MCF 10A (cell line): Measurements from ENCODE around the gene MAGI1. TPM values are rescaled to one million over a fixed set of nuclear protein-coding genes. Genes with fewer than 3 reads are reported as not detected.

Source experiments
- BruUV-seq: library from RNA; stranded (reverse); fragments of 400-500 nt; replicated peaks from 2 replicates; lab custom pipeline; 2021; lab: Mats Ljungman, UMichigan
- CTCF ChIA-PET: fragments of 300-600 bp; sonication (Branson Sonifier 250); formaldehyde crosslinking; extraction: SDS; loops from one replicate; lab custom pipeline; 2021; ENCODE audit warnings: antibody characterized with exemption, inconsistent platforms; lab: Yijun Ruan, JAX
- POLR2A ChIA-PET: fragments of 300-600, 350-650 bp; sonication (Branson Sonifier 250); formaldehyde crosslinking; extraction: SDS; loops from one replicate; lab custom pipeline; 2020; ENCODE audit warnings: antibody characterized with exemption, inconsistent platforms; lab: Yijun Ruan, JAX
- DNase-seq: peaks from one replicate; pipeline ENCODE4 v3.0.0-alpha.2; 2018; ENCODE audit not compliant: unreplicated experiment
- H3K27ac Mint-ChIP-seq: one replicate; pipeline ENCODE4 v1.8.0; 2022; ENCODE audit warnings: mild to moderate bottlenecking, low read depth, mixed read lengths; ENCODE audit not compliant: unreplicated experiment
- H3K27me3 Mint-ChIP-seq: one replicate; pipeline ENCODE4 v1.8.0; 2022; ENCODE audit warnings: mixed read lengths; ENCODE audit not compliant: insufficient read depth, unreplicated experiment
- H3K36me3 Mint-ChIP-seq: one replicate; pipeline ENCODE4 v1.8.0; 2022; ENCODE audit warnings: mild to moderate bottlenecking, moderate library complexity, mixed read lengths; ENCODE audit not compliant: insufficient read depth, unreplicated experiment
- H3K4me1 Mint-ChIP-seq: one replicate; pipeline ENCODE4 v1.8.0; 2022; ENCODE audit warnings: mixed read lengths; ENCODE audit not compliant: insufficient read depth, unreplicated experiment
- H3K4me3 Mint-ChIP-seq: one replicate; pipeline ENCODE4 v1.8.0; 2022; ENCODE audit warnings: mild to moderate bottlenecking, moderate library complexity, mixed read lengths; ENCODE audit not compliant: unreplicated experiment
- H3K9me3 Mint-ChIP-seq: one replicate; pipeline ENCODE4 v1.8.0; 2022; ENCODE audit warnings: mixed read lengths; ENCODE audit not compliant: unreplicated experiment
- intact Hi-C: fragments of 100-400 bp; cut with micrococcal nuclease; formaldehyde crosslinking; loops from 2 replicates; pipeline ENCODE4 v1.14.1; 2022
- total RNA-seq: library from RNA; stranded (reverse); gene quantifications from 2 replicates; pipeline ENCODE4 v1.2.3, GENCODE V29; 2022
- TF ChIP-seq, protein P1 (sequence below): fragments of 200-600 bp; IDR thresholded peaks from one replicate; pipeline ENCODE4 v1.8.0; 2022; ENCODE audit warnings: antibody characterized with exemption, mild to moderate bottlenecking; ENCODE audit not compliant: unreplicated experiment

MAGI1 gene
- total RNA-seq, 1 experiment from 2014 or later, result 6.2 TPM

DNA sequence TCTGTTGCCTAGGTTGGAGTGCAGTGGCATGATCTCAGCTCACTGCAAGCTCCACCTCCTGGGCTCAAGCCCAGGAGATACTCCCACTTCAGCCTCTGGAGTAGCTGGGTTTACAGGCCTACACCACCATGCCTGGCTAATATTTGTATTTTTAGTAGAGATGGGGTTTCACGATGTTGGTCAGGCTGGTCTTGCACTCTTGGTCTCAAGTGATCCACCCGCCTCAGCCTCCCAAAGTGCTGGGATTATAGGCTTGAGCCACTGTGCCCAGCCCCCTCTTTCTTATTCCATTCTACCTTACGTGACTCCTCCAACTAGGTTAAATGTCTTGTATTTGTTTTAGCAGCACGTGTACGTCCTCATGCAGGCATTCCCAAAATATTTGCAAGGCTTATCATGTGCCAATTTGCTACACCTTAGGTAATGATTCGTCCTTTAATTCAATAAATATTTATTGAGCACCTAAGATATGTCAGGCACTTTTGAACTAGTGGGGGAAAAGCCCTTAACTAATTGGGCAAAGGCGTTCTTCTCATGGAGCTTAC lies 14.9 kb upstream of the MAGI1 start:
- intact Hi-C loops, result no loop called here
- ChIA-PET CTCF (interaction anchor here (0.6 kb wide), 1 partner anchor 19 kb away, joined by 3 read pairs; no protein-coding TSS in a partner anchor), POLR2A (interaction anchor here (1.0 kb wide), 1 partner anchor 57 kb away, joined by 3 read pairs; no protein-coding TSS in a partner anchor)
- no peaks in the 10 kb centered on the region for H3K9me3 Mint-ChIP-seq
- no peaks in the 10 kb centered on the region for H3K36me3 Mint-ChIP-seq
- no TSS peak for BruUV-seq
- no peaks in the 10 kb centered on the region for H3K4me1 Mint-ChIP-seq
- no peak for DNase-seq
- no peak overlapping the region for H3K27ac Mint-ChIP-seq
- no peak overlapping the region for H3K4me3 Mint-ChIP-seq
- TF ChIP-seq, protein P1, sequence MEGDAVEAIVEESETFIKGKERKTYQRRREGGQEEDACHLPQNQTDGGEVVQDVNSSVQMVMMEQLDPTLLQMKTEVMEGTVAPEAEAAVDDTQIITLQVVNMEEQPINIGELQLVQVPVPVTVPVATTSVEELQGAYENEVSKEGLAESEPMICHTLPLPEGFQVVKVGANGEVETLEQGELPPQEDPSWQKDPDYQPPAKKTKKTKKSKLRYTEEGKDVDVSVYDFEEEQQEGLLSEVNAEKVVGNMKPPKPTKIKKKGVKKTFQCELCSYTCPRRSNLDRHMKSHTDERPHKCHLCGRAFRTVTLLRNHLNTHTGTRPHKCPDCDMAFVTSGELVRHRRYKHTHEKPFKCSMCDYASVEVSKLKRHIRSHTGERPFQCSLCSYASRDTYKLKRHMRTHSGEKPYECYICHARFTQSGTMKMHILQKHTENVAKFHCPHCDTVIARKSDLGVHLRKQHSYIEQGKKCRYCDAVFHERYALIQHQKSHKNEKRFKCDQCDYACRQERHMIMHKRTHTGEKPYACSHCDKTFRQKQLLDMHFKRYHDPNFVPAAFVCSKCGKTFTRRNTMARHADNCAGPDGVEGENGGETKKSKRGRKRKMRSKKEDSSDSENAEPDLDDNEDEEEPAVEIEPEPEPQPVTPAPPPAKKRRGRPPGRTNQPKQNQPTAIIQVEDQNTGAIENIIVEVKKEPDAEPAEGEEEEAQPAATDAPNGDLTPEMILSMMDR, result no peak
- no peaks in the 10 kb centered on the region for H3K27me3 Mint-ChIP-seq

- DNase-seq, result no peak
- H3K27ac Mint-ChIP-seq, result no peak overlapping the region
- H3K4me3 Mint-ChIP-seq, result no peak overlapping the region
- POLR2A ChIA-PET, result interaction anchor here (0.6 to 1.0 kb wide), 2 partner anchors 51 to 56 kb away, joined by 3 read pairs; no protein-coding TSS in a partner anchor
- no peaks in the 10 kb centered on the region for H3K36me3 Mint-ChIP-seq
- no peaks in the 10 kb centered on the region for H3K9me3 Mint-ChIP-seq
- TF ChIP-seq, protein P1, result no peak
- CTCF ChIA-PET, result interaction anchor here (0.7 kb wide), 1 partner anchor 1457 kb away, joined by 3 read pairs; no protein-coding TSS in a partner anchor
- H3K27me3 Mint-ChIP-seq, result no peaks in the 10 kb centered on the region
- intact Hi-C loops, result no loop called here
- H3K4me1 Mint-ChIP-seq, result no peaks in the 10 kb centered on the region
- no TSS peak for BruUV-seq
Observed at GRCh38 chr3:66052721-66053549, 14.2 kb upstream of the MAGI1 start.

- Mint-ChIP-seq H3K4me1 (no peaks in the 10 kb centered on the region), H3K27me3 (no peaks in the 10 kb centered on the region), H3K9me3 (no peaks in the 10 kb centered on the region), H3K27ac (no peak overlapping the region), H3K4me3 (no peak overlapping the region), H3K36me3 (no peaks in the 10 kb centered on the region)
- ChIA-PET CTCF (no interaction called here), POLR2A (no interaction called here)
- no TSS peak for BruUV-seq
- intact Hi-C loops, result no loop called here
- TF ChIP-seq, protein P1, result no peak
- no peak for DNase-seq
Observed at GRCh38 chr3:66050821-66051220, 12.1 kb upstream of the MAGI1 start.

- intact Hi-C loops, result no loop called here
- TF ChIP-seq, protein P1, result no peak
- no peaks in the 10 kb centered on the region for H3K4me1 Mint-ChIP-seq
- BruUV-seq, result no TSS peak
- H3K4me3 Mint-ChIP-seq, result no peak overlapping the region
- H3K27ac Mint-ChIP-seq, result no peak overlapping the region
- no peak for DNase-seq
- no peaks in the 10 kb centered on the region for H3K36me3 Mint-ChIP-seq
- ChIA-PET POLR2A (no interaction called here), CTCF (interaction anchor here (0.5 kb wide), 1 partner anchor 1563 kb away, joined by 6 read pairs; no protein-coding TSS in a partner anchor)
- H3K9me3 Mint-ChIP-seq, result no peaks in the 10 kb centered on the region
- no peaks in the 10 kb centered on the region for H3K27me3 Mint-ChIP-seq
Observed at GRCh38 chr3:66048051-66048395, 9.3 kb upstream of the MAGI1 start.
